Prostate gland (tissue), 2 donors: ENCODE measurements around the gene PRR15L.

Source experiments
- CTCF ChIP-seq, 4 experiments: fragments of 200-600 bp in 2 of 4; fragments of 450-650 bp in 2 of 4; sonication (generic) in 2 of 4; IDR thresholded peaks; 1 replicate in 3 of 4; 2 replicates in 1 of 4; pipeline ENCODE4 v1.5.1; 2016 to 2019; ENCODE audit warnings: antibody characterized with exemption in 4 of 4, mild to moderate bottlenecking in 2 of 4, moderate library complexity in 2 of 4
- POLR2A ChIP-seq: fragments of 450-650 bp; IDR thresholded peaks from one replicate; pipeline ENCODE4 v1.6.1; 2016; ENCODE audit warnings: antibody characterized with exemption, mild to moderate bottlenecking

GRCh38 chr17:47961406-47961805, 3.7 kb upstream of the PRR15L start:
- TF ChIP-seq POLR2A (no peak), CTCF (IDR thresholded peaks at IDR 0.05) (no peak)
